Measurements from ENCODE around the gene MTMR3.

The MTMR3 gene

GRCh38 chr22:29840498-29840897, 42.5 kb upstream of the MTMR3 start:
- TF ChIP-seq CTCF (conservative IDR thresholded peaks at IDR 0.05) = no peak
- H3K27ac ChIP-seq = no peak overlapping the region

GRCh38 chr22:29842172-29842571, 40.8 kb upstream of the MTMR3 start:
- H3K27ac ChIP-seq = no peak overlapping the region

GRCh38 chr22:29842740-29843139, 40.2 kb upstream of the MTMR3 start:
- H3K27ac ChIP-seq = no peak overlapping the region
- no peak for TF ChIP-seq CTCF (conservative IDR thresholded peaks at IDR 0.05)

More at GRCh38 chr22:29842172-29842571, 40.8 kb upstream of the MTMR3 start:
- no peak for TF ChIP-seq CTCF (conservative IDR thresholded peaks at IDR 0.05)

GRCh38 chr22:29846290-29846689, 36.7 kb upstream of the MTMR3 start:
- no peak for TF ChIP-seq CTCF (conservative IDR thresholded peaks at IDR 0.05)
- H3K27ac ChIP-seq = no peak overlapping the region

- no peak for TF ChIP-seq CTCF (conservative IDR thresholded peaks at IDR 0.05)
- no peak overlapping the region for H3K27ac ChIP-seq
Observed at GRCh38 chr22:29848111-29848510, 34.9 kb upstream of the MTMR3 start.

- H3K27ac ChIP-seq = no peak overlapping the region
- TF ChIP-seq CTCF (conservative IDR thresholded peaks at IDR 0.05) = no peak
Observed at GRCh38 chr22:29854432-29854831, 28.5 kb upstream of the MTMR3 start.

- no peak for TF ChIP-seq CTCF (conservative IDR thresholded peaks at IDR 0.05)
- H3K27ac ChIP-seq = no peak overlapping the region
Observed at GRCh38 chr22:29855611-29856181, 27.3 kb upstream of the MTMR3 start.
